Measurements from ENCODE around the gene HPSE.

GRCh38 chr4:83293305-83294046 lies 41.2 kb downstream of the HPSE start:
- TF ChIP-seq CTCF (conservative IDR thresholded peaks at IDR 0.05 in 1 of 2, IDR thresholded peaks at IDR 0.05 in 1 of 2; ENCODE audit: extremely low read depth in 1 of 2, insufficient read depth in 1 of 2, low read depth in 1 of 2, low read length in 2 of 2) (no peak), EZH2 (IDR thresholded peaks at IDR 0.05; ENCODE audit: borderline replicate concordance, low read length) (no peak)
